Natural killer cell (primary cell): ENCODE data around the gene SND1. TPM values are rescaled to one million over a fixed set of nuclear protein-coding genes. Genes with fewer than 3 reads are reported as not detected.
A peak's percentile ranks its signal among the peaks of the same experiment; 100 is the strongest.

Experiments used
- ATAC-seq, 3 donors: fragments of 150-1000 bp in 2 of 3; fragments of 200-7000 bp in 1 of 3; cut with Tn5 transposase; 1 replicate in 1 of 3; 2 replicates in 2 of 3; pipeline ENCODE4 v1.10.0; 2021; ENCODE audit warnings: mild to moderate bottlenecking in 2 of 3, moderate library complexity in 2 of 3
- DNase-seq, 2 donors: peaks; one replicate each; pipeline versions ENCODE4 v3.0.0 to v3.0.0-alpha.2; 2013 to 2021; ENCODE audit warnings: mixed read lengths in 1 of 2
- H3K27ac ChIP-seq: one replicate; pipeline ENCODE4 v1.5.1; 2013; ENCODE audit warnings: mild to moderate bottlenecking, low read length
- H3K27me3 ChIP-seq: one replicate; pipeline ENCODE4 v1.6.1; 2013; ENCODE audit warnings: low read length; ENCODE audit not compliant: control insufficient read depth, insufficient read depth
- H3K36me3 ChIP-seq: one replicate; pipeline ENCODE4 v1.6.1; 2013; ENCODE audit warnings: low read length; ENCODE audit not compliant: control insufficient read depth, insufficient read depth
- H3K4me1 ChIP-seq: one replicate; pipeline ENCODE4 v1.6.1; 2013; ENCODE audit warnings: low read length; ENCODE audit not compliant: control insufficient read depth, insufficient read depth
- H3K4me3 ChIP-seq: one replicate; pipeline ENCODE4 v1.5.1; 2013; ENCODE audit warnings: low read length
- H3K9me3 ChIP-seq: one replicate; pipeline ENCODE4 v1.6.1; 2013; ENCODE audit warnings: low read length; ENCODE audit not compliant: control insufficient read depth, insufficient read depth
- H3K27ac Mint-ChIP-seq, 2 donors: one replicate each; pipeline ENCODE4 v1.8.0; 2022; ENCODE audit warnings: mild to moderate bottlenecking in 2 of 2, mixed read lengths in 2 of 2, moderate library complexity in 1 of 2
- H3K27me3 Mint-ChIP-seq, 2 donors: one replicate each; pipeline ENCODE4 v1.8.0; 2022; ENCODE audit warnings: low read depth in 2 of 2, mixed read lengths in 2 of 2
- H3K36me3 Mint-ChIP-seq: one replicate; pipeline ENCODE4 v1.8.0; 2022; ENCODE audit warnings: mixed read lengths
- H3K4me1 Mint-ChIP-seq, 2 donors: one replicate each; pipeline ENCODE4 v1.8.0; 2022; ENCODE audit warnings: mixed read lengths in 2 of 2
- H3K4me3 Mint-ChIP-seq: one replicate; pipeline ENCODE4 v1.8.0; 2022; ENCODE audit warnings: mild to moderate bottlenecking, moderate library complexity, mixed read lengths
- H3K9me3 Mint-ChIP-seq, 2 donors: one replicate each; pipeline ENCODE4 v1.8.0; 2022; ENCODE audit warnings: mixed read lengths in 2 of 2
- WGBS: methylation state at CpG from one replicate; pipeline ENCODE4 v1.1.7; 2013; ENCODE audit warnings: missing lambda C conversion rate; ENCODE audit not compliant: insufficient coverage; 5-methylcytosine and 5-hydroxymethylcytosine counted together
- intact Hi-C: fragments of 100-400 bp; cut with micrococcal nuclease; formaldehyde crosslinking; loops from one replicate; pipeline ENCODE4 v1.14.2; 2022
- total RNA-seq, 4 donors: library from RNA; stranded (reverse); fragments of 120-200 nt in 1 of 4; gene quantifications; one replicate each; pipeline versions ENCODE4 v1.2.3 to v1.2.4, GENCODE V29; 2013 to 2022
- TF ChIP-seq, protein P1 (sequence below): fragments of 200-600 bp; IDR thresholded peaks from one replicate; pipeline ENCODE4 v1.8.0; 2022; ENCODE audit warnings: antibody characterized with exemption

SND1 gene
- total RNA-seq, 3 donors from 2014 or later (not counting 1 experiment from before 2014, with no cell fraction given), result 149 to 188 (median 149) TPM

DNA sequence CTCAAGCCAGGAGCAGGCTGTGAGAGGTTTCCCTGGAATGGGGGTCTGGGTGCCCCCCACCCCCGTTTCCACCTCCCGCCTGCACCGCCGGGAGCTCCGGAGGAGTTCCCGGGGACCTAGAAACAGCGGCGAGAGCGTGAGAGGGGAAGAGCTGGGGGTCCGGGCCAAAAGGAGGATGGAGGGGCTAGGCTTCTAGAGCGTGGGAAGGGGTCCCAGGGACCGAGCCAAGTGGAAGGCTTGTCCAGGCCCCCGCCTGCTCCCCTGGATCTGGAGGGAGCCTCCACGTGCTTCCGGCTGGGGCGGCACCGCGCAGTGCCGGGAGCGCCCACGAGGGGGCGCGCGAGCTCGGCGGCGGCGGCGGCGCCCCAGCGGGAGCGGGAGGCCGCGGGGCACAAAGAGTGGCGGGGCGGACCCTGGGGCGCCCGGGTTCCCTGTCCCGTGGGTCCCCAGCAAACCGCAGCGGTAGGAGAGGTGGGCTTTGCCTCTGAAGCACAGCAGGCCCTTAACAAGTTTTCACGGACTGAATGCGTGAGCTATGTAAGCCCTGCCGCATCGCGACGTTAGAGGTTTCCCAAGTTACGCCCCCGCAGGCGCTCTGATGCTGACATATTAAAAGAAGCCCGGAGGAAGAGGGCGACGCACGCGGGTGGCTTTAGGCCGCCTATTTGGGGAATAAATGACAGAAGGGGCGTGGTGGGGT lies 483.7 kb downstream of the SND1 start:
- Histone ChIP-seq H3K9me3 (no peaks in the 10 kb centered on the region), H3K36me3 (no peaks in the 10 kb centered on the region), H3K27me3 (peaks cover 32% of the 10 kb centered on the region), H3K27ac (no peak overlapping the region), H3K4me1 (peaks cover 20% of the 10 kb centered on the region), H3K4me3 (peak overlapping the region; percentile 55)
- DNase-seq (peak; percentile 69 to 76), ATAC-seq (peak; percentile 95 to 97 (median 96))
- Mint-ChIP-seq H3K4me1 (peaks cover 12 to 18% of the 10 kb centered on the region in 2 donors), H3K27ac (no peak overlapping the region), H3K4me3 (peak overlapping the region; percentile 78), H3K9me3 (no peaks in the 10 kb centered on the region), H3K36me3 (no peaks in the 10 kb centered on the region), H3K27me3 (peaks cover 51 to 63% of the 10 kb centered on the region in 2 donors)
- under 1% methylated on average over 56 of the region's 57 CpGs for WGBS
- intact Hi-C loops, result loop anchor here (1.0 to 2.0 kb wide), 4 partner anchors 74 to 427 kb away; no protein-coding TSS in a partner anchor
- TF ChIP-seq, protein P1, sequence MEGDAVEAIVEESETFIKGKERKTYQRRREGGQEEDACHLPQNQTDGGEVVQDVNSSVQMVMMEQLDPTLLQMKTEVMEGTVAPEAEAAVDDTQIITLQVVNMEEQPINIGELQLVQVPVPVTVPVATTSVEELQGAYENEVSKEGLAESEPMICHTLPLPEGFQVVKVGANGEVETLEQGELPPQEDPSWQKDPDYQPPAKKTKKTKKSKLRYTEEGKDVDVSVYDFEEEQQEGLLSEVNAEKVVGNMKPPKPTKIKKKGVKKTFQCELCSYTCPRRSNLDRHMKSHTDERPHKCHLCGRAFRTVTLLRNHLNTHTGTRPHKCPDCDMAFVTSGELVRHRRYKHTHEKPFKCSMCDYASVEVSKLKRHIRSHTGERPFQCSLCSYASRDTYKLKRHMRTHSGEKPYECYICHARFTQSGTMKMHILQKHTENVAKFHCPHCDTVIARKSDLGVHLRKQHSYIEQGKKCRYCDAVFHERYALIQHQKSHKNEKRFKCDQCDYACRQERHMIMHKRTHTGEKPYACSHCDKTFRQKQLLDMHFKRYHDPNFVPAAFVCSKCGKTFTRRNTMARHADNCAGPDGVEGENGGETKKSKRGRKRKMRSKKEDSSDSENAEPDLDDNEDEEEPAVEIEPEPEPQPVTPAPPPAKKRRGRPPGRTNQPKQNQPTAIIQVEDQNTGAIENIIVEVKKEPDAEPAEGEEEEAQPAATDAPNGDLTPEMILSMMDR, result peak; percentile 92

DNA sequence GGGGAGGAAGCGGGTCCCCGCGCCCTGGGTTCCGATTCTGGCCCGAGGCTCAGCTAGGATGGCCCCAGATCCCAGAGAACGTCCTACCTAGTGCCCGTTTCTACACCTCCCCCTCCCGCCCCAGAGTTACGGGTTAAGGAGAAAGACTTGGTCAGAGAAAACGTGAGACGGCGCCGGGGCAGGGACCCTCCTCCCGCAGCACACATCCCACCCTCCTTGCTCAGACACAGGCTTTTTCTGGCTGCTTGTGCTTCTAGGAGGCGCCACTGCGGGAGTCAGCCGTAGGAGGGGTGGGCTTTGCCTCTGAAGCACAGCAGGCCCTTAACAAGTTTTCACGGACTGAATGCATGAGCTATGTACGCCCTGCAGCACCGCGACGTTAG lies 484.2 kb downstream of the SND1 start:
- peaks cover 20% of the 10 kb centered on the region for H3K4me1 ChIP-seq
- Mint-ChIP-seq H3K4me3 (peak overlapping the region; percentile 78), H3K36me3 (no peaks in the 10 kb centered on the region), H3K27ac (no peak overlapping the region), H3K27me3 (peaks cover 56 to 63% of the 10 kb centered on the region in 2 donors), H3K4me1 (peaks cover 12 to 18% of the 10 kb centered on the region in 2 donors), H3K9me3 (no peaks in the 10 kb centered on the region)
- intact Hi-C loops, result loop anchor here (1.0 kb wide), 2 partner anchors 73 to 186 kb away; no protein-coding TSS in a partner anchor
- no peaks in the 10 kb centered on the region for H3K9me3 ChIP-seq
- H3K36me3 ChIP-seq, result no peaks in the 10 kb centered on the region
- DNase-seq (no peak), ATAC-seq (no peak)
- H3K27me3 ChIP-seq, result peaks cover 32% of the 10 kb centered on the region
- peak overlapping the region; percentile 55 for H3K4me3 ChIP-seq
- TF ChIP-seq, protein P1, result no peak
- 5% methylated on average over 19 of the region's 22 CpGs for WGBS
- no peak overlapping the region for H3K27ac ChIP-seq

DNA sequence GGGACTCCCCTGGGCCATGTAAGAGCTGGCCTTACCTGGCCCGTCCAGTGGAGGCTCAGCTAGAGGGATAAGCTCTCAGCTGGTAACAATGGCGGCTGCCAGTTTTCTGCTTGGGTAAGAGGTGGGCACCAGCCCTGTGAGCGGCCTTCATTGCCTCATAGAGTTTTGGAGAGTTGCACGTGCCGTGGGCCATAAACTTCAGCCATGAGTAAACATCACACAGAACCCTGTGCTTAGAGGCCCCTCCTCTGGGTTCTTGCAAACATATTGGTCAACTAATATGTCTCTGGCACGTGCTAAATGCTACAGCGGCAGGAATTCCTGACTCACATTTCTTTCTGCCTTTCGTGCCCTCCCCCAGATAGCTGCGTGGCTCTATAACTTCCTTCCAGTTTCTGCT lies 485.2 kb downstream of the SND1 start:
- no peak for ATAC-seq
- DNase-seq, result no peak
- Mint-ChIP-seq H3K9me3 (no peaks in the 10 kb centered on the region), H3K27me3 (peaks cover 59 to 63% of the 10 kb centered on the region in 2 donors), H3K27ac (no peak overlapping the region), H3K36me3 (no peaks in the 10 kb centered on the region), H3K4me3 (peak overlapping the region; percentile 61), H3K4me1 (peaks cover 12 to 18% of the 10 kb centered on the region in 2 donors)
- intact Hi-C loops, result no loop called here
- WGBS, result 52% methylated on average over 9 of the region's 9 CpGs
- no peak overlapping the region for H3K27ac ChIP-seq
- no peaks in the 10 kb centered on the region for H3K9me3 ChIP-seq
- no peaks in the 10 kb centered on the region for H3K36me3 ChIP-seq
- TF ChIP-seq, protein P1, result no peak
- peaks cover 32% of the 10 kb centered on the region for H3K27me3 ChIP-seq
- H3K4me3 ChIP-seq, result no peak overlapping the region
- H3K4me1 ChIP-seq, result peaks cover 20% of the 10 kb centered on the region
